Ectodermal cell (in vitro differentiated cells): ENCODE data around the gene ETV1.

Source experiments
- H3K27ac ChIP-seq: 2 replicates; pipeline ENCODE4 v1.7.0; 2013; ENCODE audit warnings: mild to moderate bottlenecking, low read depth, low read length; ENCODE audit not compliant: insufficient read depth, poor library complexity, severe bottlenecking
- H3K27me3 ChIP-seq: 2 replicates; pipeline ENCODE4 v1.7.0; 2013; ENCODE audit warnings: mild to moderate bottlenecking, low read length; ENCODE audit not compliant: insufficient read depth, control insufficient read depth, poor library complexity, severe bottlenecking
- H3K36me3 ChIP-seq: one replicate; pipeline ENCODE4 v1.7.0; 2013; ENCODE audit warnings: low read length; ENCODE audit not compliant: control insufficient read depth, insufficient read depth
- H3K4me1 ChIP-seq: one replicate; pipeline ENCODE4 v1.7.0; 2013; ENCODE audit warnings: low read length; ENCODE audit not compliant: control insufficient read depth, insufficient read depth
- H3K4me3 ChIP-seq: 2 replicates; pipeline ENCODE4 v1.7.0; 2013; ENCODE audit warnings: low read depth, low read length, control low read depth; ENCODE audit not compliant: insufficient read depth
- H3K9me3 ChIP-seq: 2 replicates; pipeline ENCODE4 v1.7.0; 2013; ENCODE audit warnings: mild to moderate bottlenecking, low read length, moderate library complexity; ENCODE audit not compliant: control insufficient read depth
- WGBS, 2 experiments: methylation state at CpG; one replicate each; pipeline ENCODE4 v1.1.7; 2013; ENCODE audit warnings: missing lambda C conversion rate in 2 of 2; 5-methylcytosine and 5-hydroxymethylcytosine counted together

The ETV1 gene

DNA sequence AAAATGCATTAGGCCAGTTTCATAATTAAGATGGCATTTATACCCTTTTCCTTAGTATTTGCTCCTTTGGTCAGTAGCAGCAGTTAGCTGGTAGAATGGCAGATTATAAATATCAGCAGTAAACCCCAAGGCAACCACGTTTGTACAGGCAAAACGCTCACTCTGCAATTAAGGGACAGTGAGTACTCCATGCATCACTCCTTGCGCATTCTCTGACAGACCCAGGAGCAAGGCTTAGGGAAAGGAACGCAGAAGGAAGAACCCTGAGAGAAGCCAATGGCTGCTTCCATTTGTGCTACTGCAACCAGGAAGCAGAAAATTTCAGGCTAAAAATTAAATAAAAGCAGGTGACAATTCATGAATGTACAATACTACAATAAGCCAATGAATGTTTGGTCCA, 12.9 kb downstream of the ETV1 start:
- 94 to 96% methylated on average over 4 of the region's 4 CpGs for WGBS, 2 experiments

DNA sequence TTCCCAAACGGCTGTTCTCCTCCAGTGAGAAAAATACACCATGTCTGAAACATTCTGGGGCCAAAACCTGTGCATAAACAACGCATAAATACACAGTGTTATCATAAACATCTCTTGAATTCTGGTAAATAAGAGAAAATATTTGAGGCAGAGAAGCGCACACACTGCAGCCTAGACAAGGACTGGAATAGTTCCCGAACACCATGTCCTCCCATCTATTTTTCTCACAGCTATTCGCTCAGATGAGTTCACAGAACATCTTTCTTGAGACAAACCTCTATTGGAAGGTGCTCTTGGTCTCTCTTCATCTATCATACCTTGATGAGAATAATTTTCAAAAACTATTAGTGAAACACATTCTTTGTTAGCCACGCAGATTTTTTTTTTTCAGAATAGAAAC, 24.4 kb downstream of the ETV1 start:
- no peaks in the 10 kb centered on the region for H3K4me1 ChIP-seq
- no peaks in the 10 kb centered on the region for H3K36me3 ChIP-seq
- WGBS, 2 experiments, result 74 to 77% methylated on average over 4 to 6 of the region's 6 CpGs
- H3K9me3 ChIP-seq, result no peaks in the 10 kb centered on the region
- no peak overlapping the region for H3K27ac ChIP-seq
- H3K27me3 ChIP-seq, result no peaks in the 10 kb centered on the region
- H3K4me3 ChIP-seq, result no peak overlapping the region

More for the DNA sequence above, 12.9 kb downstream of the ETV1 start:
- no peaks in the 10 kb centered on the region for H3K27me3 ChIP-seq
- peaks cover 9% of the 10 kb centered on the region for H3K36me3 ChIP-seq
- no peaks in the 10 kb centered on the region for H3K9me3 ChIP-seq
- no peak overlapping the region for H3K4me3 ChIP-seq
- no peak overlapping the region for H3K27ac ChIP-seq
- peaks cover 4% of the 10 kb centered on the region for H3K4me1 ChIP-seq

DNA sequence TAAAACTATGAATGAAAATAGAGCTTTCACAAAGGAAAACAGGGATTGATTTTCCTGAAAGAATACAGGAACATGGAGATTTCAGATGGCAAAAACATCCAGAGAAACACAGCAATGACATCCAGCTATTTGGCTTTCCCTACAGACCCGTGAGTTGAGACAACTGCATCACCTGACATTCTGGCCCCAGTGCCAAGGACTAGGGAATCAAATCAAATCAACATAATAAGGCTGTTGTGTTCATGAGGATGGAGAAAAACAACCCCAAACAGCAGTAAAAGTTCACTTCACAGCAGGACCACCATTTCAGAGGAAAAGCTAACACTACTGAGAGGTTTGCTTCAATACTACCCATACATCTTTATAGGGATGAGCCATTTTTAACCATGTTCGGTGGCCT, 25.5 kb downstream of the ETV1 start:
- H3K36me3 ChIP-seq, result no peaks in the 10 kb centered on the region
- no peaks in the 10 kb centered on the region for H3K27me3 ChIP-seq
- no peak overlapping the region for H3K4me3 ChIP-seq
- H3K4me1 ChIP-seq, result no peaks in the 10 kb centered on the region
- no peak overlapping the region for H3K27ac ChIP-seq
- WGBS, 2 experiments, result 74 to 84% methylated on average over 2 of the region's 2 CpGs
- no peaks in the 10 kb centered on the region for H3K9me3 ChIP-seq

DNA sequence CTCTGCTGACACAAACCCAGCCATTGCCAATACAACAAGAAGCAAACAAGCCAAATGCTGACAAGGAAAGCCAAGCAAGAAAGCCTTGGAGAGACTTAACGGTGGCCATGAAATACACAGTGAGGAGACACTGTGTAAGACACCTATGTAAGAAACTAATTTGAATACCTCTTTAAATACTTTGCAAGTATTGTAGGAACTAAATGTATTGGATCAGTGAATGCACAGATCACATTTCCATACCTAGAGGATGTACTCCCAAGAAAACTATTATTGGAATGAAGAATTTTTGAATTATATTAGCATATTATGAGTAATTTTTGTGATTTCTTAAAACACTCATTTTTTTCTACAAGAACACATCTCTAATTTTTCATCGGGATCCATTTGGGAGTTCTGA, 34.0 kb downstream of the ETV1 start:
- Histone ChIP-seq H3K4me1 (no peaks in the 10 kb centered on the region), H3K36me3 (no peaks in the 10 kb centered on the region), H3K27ac (no peak overlapping the region), H3K27me3 (no peaks in the 10 kb centered on the region), H3K9me3 (no peaks in the 10 kb centered on the region), H3K4me3 (no peak overlapping the region)
- 100% methylated on average over 1 to 2 of the region's 2 CpGs for WGBS, 2 experiments

DNA sequence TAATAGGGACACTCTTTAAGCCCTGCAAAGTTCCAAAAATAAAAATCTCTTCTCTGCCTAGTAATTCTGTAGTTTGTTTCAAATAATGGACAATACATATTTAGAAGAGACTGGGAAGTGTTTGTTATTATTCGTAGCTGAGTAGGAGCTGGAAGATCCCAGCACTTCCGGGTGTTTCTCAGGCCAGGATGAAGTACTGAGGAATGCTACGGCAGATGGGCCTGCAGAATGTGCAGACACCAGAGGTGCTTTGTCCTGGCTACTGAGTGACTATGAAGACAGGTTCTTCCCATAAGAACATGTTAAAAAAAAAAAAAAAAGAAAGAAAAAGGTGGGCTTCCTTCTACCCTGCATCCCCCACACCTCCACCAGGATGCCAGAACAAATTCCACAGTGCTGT, 36.1 kb downstream of the ETV1 start:
- 87% methylated on average over 3 of the region's 3 CpGs for WGBS, 2 experiments
- H3K27ac ChIP-seq, result no peak overlapping the region
- H3K4me1 ChIP-seq, result no peaks in the 10 kb centered on the region

DNA sequence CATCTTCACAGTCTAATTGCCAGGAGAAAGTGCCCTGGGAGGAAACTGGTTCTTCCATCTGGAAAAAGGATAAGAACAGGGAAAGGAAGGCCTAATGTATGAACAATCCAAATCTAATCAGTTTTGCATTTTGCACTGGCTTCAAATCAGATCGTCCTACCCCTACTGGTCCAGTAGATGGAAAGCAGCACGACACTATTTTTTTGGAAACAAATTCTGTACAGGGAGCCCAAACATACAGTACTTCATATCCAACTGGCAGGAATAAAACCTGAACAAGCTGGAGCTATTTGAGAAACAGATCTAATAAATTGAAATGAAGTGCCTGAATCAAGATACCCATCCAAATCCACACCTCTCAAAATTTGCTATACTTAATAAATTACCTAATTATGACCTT, 36.5 kb downstream of the ETV1 start:
- no peak overlapping the region for H3K27ac ChIP-seq
- no peak overlapping the region for H3K4me3 ChIP-seq
- H3K27me3 ChIP-seq, result no peaks in the 10 kb centered on the region
- no peaks in the 10 kb centered on the region for H3K36me3 ChIP-seq
- WGBS, 2 experiments, result 74 to 88% methylated on average over 2 of the region's 2 CpGs
- no peaks in the 10 kb centered on the region for H3K4me1 ChIP-seq
- no peaks in the 10 kb centered on the region for H3K9me3 ChIP-seq

More for the DNA sequence above, 36.1 kb downstream of the ETV1 start:
- no peaks in the 10 kb centered on the region for H3K9me3 ChIP-seq
- no peak overlapping the region for H3K4me3 ChIP-seq
- no peaks in the 10 kb centered on the region for H3K27me3 ChIP-seq
- H3K36me3 ChIP-seq, result no peaks in the 10 kb centered on the region

DNA sequence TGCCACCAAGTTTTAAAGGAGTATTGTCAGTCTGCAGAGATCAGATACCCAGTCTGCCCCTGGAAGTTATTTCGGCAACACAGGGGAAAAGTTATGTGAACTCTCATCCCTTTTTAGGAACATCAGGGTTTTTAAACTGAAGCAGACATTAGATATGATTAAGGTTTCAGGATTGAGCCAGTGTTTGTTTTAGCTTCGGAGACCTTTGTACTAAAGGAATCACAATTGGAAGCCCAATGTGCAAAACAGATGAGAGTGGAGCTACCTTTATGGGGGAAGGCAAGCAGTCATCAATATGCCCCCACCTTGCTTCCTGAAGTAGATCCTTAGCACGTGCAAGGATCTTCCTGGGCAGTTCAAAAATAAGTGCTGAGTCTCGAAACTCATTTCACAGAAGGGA, 39.5 kb downstream of the ETV1 start:
- Histone ChIP-seq H3K27me3 (no peaks in the 10 kb centered on the region), H3K4me3 (no peak overlapping the region)
- WGBS, 2 experiments, result 81 to 86% methylated on average over 3 to 4 of the region's 4 CpGs

DNA sequence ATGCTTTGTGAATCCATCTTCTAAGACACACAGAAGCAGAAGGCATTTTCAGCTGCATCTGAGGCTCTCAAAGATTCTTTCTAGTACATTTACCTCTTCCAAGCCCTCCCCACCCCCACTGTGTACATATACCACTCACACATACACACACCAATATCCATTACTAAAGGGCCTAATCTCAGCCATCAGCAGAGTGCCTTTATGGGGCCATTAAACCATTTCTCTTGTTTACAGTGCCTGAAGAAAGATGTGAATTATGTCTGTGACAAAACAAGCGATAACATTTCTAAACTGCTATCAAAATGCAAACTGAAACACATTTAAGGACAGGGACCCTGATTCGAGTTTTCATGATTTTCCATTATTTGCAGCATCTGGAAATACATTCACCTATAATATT, 40.0 kb downstream of the ETV1 start:
- H3K27me3 ChIP-seq, result no peaks in the 10 kb centered on the region
- 95 to 100% methylated on average over 2 of the region's 2 CpGs for WGBS, 2 experiments
- no peak overlapping the region for H3K4me3 ChIP-seq
- no peaks in the 10 kb centered on the region for H3K36me3 ChIP-seq
- H3K27ac ChIP-seq, result no peak overlapping the region
- H3K9me3 ChIP-seq, result no peaks in the 10 kb centered on the region
- no peaks in the 10 kb centered on the region for H3K4me1 ChIP-seq

More for the DNA sequence above, 39.5 kb downstream of the ETV1 start:
- Histone ChIP-seq H3K9me3 (no peaks in the 10 kb centered on the region), H3K4me1 (no peaks in the 10 kb centered on the region), H3K36me3 (no peaks in the 10 kb centered on the region), H3K27ac (no peak overlapping the region)

DNA sequence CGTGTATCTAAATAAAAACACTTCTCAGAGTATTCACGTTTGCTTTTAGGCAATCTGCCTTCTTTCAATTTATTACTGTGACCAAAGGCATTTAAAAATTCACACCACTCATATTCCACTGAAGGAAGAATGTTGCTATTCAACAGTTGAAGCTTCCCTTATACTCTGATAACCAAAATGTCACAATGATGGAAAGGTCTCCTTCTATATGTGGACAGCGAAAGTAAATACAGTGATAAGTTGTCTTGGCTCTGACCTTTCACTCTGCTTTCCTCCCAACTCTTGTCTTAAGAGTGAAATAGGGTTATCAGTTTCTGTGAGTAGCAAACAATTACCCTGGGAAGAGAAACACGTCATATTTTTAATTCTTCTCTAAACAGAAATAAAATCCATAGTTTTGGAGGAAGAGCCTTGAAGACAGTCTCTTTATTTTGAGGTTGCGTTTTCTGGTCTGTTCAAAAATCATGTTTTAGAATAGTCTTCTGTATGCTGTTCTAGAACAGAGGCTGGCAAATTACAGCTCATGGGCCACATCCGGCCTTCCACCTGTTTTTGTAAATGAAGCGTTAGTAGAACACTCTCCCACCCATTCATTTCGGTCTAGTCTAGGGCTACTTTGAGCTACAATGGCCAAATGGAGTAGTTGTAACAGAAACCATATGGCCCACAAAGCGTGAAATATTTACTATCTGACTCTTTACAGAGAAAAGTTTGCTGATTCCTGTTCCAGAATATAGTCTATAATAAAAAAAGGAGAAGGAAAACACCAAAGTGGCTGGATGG, 41.3 kb downstream of the ETV1 start:
- Histone ChIP-seq H3K27ac (no peak overlapping the region), H3K36me3 (no peaks in the 10 kb centered on the region), H3K4me1 (no peaks in the 10 kb centered on the region), H3K9me3 (no peaks in the 10 kb centered on the region), H3K4me3 (no peak overlapping the region), H3K27me3 (no peaks in the 10 kb centered on the region)
- WGBS, 2 experiments, result 96 to 100% methylated on average over 7 to 9 of the region's 9 CpGs

DNA sequence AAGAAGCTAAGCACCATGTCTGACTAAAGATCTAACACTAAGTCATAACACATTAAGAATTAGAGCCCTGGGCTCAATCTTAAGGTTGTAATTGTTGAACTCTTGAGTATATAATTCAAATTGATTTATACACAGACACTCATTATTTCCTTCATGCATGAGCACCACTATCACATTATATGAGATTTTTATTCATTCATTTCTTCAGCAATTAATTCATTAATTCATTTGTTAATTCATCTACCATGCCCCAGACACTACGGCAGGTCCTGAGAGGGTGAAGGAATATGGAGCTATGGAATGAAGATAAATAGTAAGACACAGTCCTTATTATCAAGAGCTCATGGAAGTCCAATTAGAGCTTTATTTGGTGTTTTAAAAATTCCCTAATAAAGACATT, 41.9 kb downstream of the ETV1 start:
- Histone ChIP-seq H3K27me3 (no peaks in the 10 kb centered on the region), H3K27ac (no peak overlapping the region), H3K4me3 (no peak overlapping the region), H3K9me3 (no peaks in the 10 kb centered on the region), H3K36me3 (no peaks in the 10 kb centered on the region), H3K4me1 (no peaks in the 10 kb centered on the region)
- no CpG with 5 or more reads among the region's 1 CpG for WGBS, 2 experiments
